ENCODE measurements around the gene ST6GALNAC1. TPM values are rescaled to one million over a fixed set of nuclear protein-coding genes. Genes with fewer than 3 reads are reported as not detected.

ST6GALNAC1 gene
- total and polyA plus RNA-seq, 2 experiments from 2014 or later: 17.7 to 27.6 TPM

- no peak overlapping the region for H3K4me3 ChIP-seq
- DNase-seq (ENCODE audit: low spot score): no peak
- H2AFZ ChIP-seq: no peak overlapping the region
- no peak overlapping the region for H3K4me2 ChIP-seq
- no peaks in the 10 kb centered on the region for H3K27me3 ChIP-seq
- no peaks in the 10 kb centered on the region for H3K9me3 ChIP-seq (ENCODE audit: low read depth)
- H3K36me3 ChIP-seq (replicated peaks; ENCODE audit: insufficient read depth, low read depth): no peaks in the 10 kb centered on the region
- peaks cover 5% of the 10 kb centered on the region for H3K79me2 ChIP-seq
- H3K9me2 ChIP-seq (replicated peaks; ENCODE audit: insufficient read depth): no peaks in the 10 kb centered on the region
- peaks cover 37% of the 10 kb centered on the region for H3K4me1 ChIP-seq (ENCODE audit: insufficient read depth)
- H4K20me1 ChIP-seq (ENCODE audit: insufficient read depth, poor library complexity, severe bottlenecking): no peaks in the 10 kb centered on the region
- TF ChIP-seq EZH2phosphoT487 (IDR thresholded peaks at IDR 0.05; ENCODE audit: low read depth, severe bottlenecking, unreplicated experiment) (no peak), EZH2 (IDR thresholded peaks at IDR 0.05; ENCODE audit: borderline replicate concordance) (no peak), CTCF (IDR thresholded peaks at IDR 0.05; ENCODE audit: poor library complexity) (no peak)
- H3K27ac ChIP-seq: no peak overlapping the region
- WGBS (ENCODE audit: low lambda C conversion rate, missing lambda C conversion rate): 97% methylated on average over 7 of the region's 7 CpGs
These were observed 41.2 kb upstream of the ST6GALNAC1 start for GRCh38 chr17:76684756-76685155.

GRCh38 chr17:76683921-76684745 is 40.6 kb upstream of the ST6GALNAC1 start:
- no peaks in the 10 kb centered on the region for H3K9me3 ChIP-seq (ENCODE audit: low read depth)
- H3K4me2 ChIP-seq: no peak overlapping the region
- H2AFZ ChIP-seq: no peak overlapping the region
- TF ChIP-seq CTCF (IDR thresholded peaks at IDR 0.05; ENCODE audit: poor library complexity) (no peak), EZH2phosphoT487 (IDR thresholded peaks at IDR 0.05; ENCODE audit: low read depth, severe bottlenecking, unreplicated experiment) (no peak), EZH2 (IDR thresholded peaks at IDR 0.05; ENCODE audit: borderline replicate concordance) (no peak)
- no peak overlapping the region for H3K27ac ChIP-seq
- 94% methylated on average over 25 of the region's 25 CpGs for WGBS (ENCODE audit: low lambda C conversion rate, missing lambda C conversion rate)
- H3K9me2 ChIP-seq (replicated peaks; ENCODE audit: insufficient read depth): no peaks in the 10 kb centered on the region
- H3K4me1 ChIP-seq (ENCODE audit: insufficient read depth): peaks cover 34% of the 10 kb centered on the region
- no peak overlapping the region for H3K4me3 ChIP-seq
- H3K36me3 ChIP-seq (replicated peaks; ENCODE audit: insufficient read depth, low read depth): no peaks in the 10 kb centered on the region
- no peaks in the 10 kb centered on the region for H3K79me2 ChIP-seq
- no peaks in the 10 kb centered on the region for H3K27me3 ChIP-seq
- DNase-seq (ENCODE audit: low spot score): no peak
- no peaks in the 10 kb centered on the region for H4K20me1 ChIP-seq (ENCODE audit: insufficient read depth, poor library complexity, severe bottlenecking)

GRCh38 chr17:76683011-76683755 is 39.6 kb upstream of the ST6GALNAC1 start:
- no peaks in the 10 kb centered on the region for H3K36me3 ChIP-seq (replicated peaks; ENCODE audit: insufficient read depth, low read depth)
- H4K20me1 ChIP-seq (ENCODE audit: insufficient read depth, poor library complexity, severe bottlenecking): no peaks in the 10 kb centered on the region
- H3K4me2 ChIP-seq: no peak overlapping the region
- TF ChIP-seq CTCF (IDR thresholded peaks at IDR 0.05; ENCODE audit: poor library complexity) (peak; percentile 5), EZH2 (IDR thresholded peaks at IDR 0.05; ENCODE audit: borderline replicate concordance) (no peak), EZH2phosphoT487 (IDR thresholded peaks at IDR 0.05; ENCODE audit: low read depth, severe bottlenecking, unreplicated experiment) (no peak)
- 81% methylated on average over 18 of the region's 18 CpGs for WGBS (ENCODE audit: low lambda C conversion rate, missing lambda C conversion rate)
- H3K27me3 ChIP-seq: no peaks in the 10 kb centered on the region
- no peak overlapping the region for H3K4me3 ChIP-seq
- peaks cover 25% of the 10 kb centered on the region for H3K4me1 ChIP-seq (ENCODE audit: insufficient read depth)
- no peaks in the 10 kb centered on the region for H3K9me2 ChIP-seq (replicated peaks; ENCODE audit: insufficient read depth)
- no peaks in the 10 kb centered on the region for H3K79me2 ChIP-seq
- H3K9me3 ChIP-seq (ENCODE audit: low read depth): no peaks in the 10 kb centered on the region
- DNase-seq (ENCODE audit: low spot score): no peak
- H2AFZ ChIP-seq: no peak overlapping the region
- no peak overlapping the region for H3K27ac ChIP-seq
